HepG2 (cell line): ENCODE data around the gene PSMA7. TPM values are rescaled to one million over a fixed set of nuclear protein-coding genes. Genes with fewer than 3 reads are reported as not detected.

Experiments used
- GRHL1 ChIP-seq: sonication (generic); formaldehyde crosslinking; conservative IDR thresholded peaks from 2 replicates; pipeline ENCODE4 v1.8.0; 2022; ENCODE audit warnings: missing genetic modification reagents
- IRF1 ChIP-seq: sonication (generic); formaldehyde crosslinking; IDR thresholded peaks from 2 replicates; pipeline ENCODE4 v1.4.0; 2020; ENCODE audit warnings: low read depth, mild to moderate bottlenecking, missing genetic modification reagents
- JUN ChIP-seq: sonication (generic); formaldehyde crosslinking; IDR thresholded peaks from 2 replicates; pipeline ENCODE4 v1.4.0; 2020; ENCODE audit warnings: mild to moderate bottlenecking, missing genetic modification reagents
- LRRFIP1 ChIP-seq: sonication (generic); formaldehyde crosslinking; conservative IDR thresholded peaks from 2 replicates; pipeline ENCODE4 v1.4.0; 2020; ENCODE audit warnings: missing genetic modification reagents
- MAFK ChIP-seq, 2 experiments: IDR thresholded peaks in 1 of 2; conservative IDR thresholded peaks in 1 of 2; 2 replicates each; pipeline ENCODE4 v1.6.1; 2011; ENCODE audit warnings: improper control_type of control experiment in 2 of 2, low read length in 2 of 2
- MATR3 ChIP-seq: sonication (generic); formaldehyde crosslinking; IDR thresholded peaks from 2 replicates; pipeline ENCODE4 v1.4.0; 2020; ENCODE audit warnings: missing genetic modification reagents
- MXD4 ChIP-seq: IDR thresholded peaks from 2 replicates; pipeline ENCODE4 v1.6.1; 2016; ENCODE audit warnings: mild to moderate bottlenecking, missing biosample characterization, missing genetic modification reagents
- NR2F1 ChIP-seq, 2 experiments: fragments of 450-650 bp in 1 of 2; formaldehyde crosslinking in 1 of 2; IDR thresholded peaks; 2 replicates each; pipeline versions ENCODE4 v1.5.0 to v1.6.1; 2016 to 2020; ENCODE audit warnings: mild to moderate bottlenecking in 1 of 2, missing compliant biosample characterization in 1 of 2, missing genetic modification reagents in 1 of 2, moderate library complexity in 1 of 2
- NR3C1 ChIP-seq: sonication (generic); formaldehyde crosslinking; IDR thresholded peaks from 2 replicates; pipeline ENCODE4 v1.4.0; 2020; ENCODE audit warnings: missing genetic modification reagents
- PATZ1 ChIP-seq: sonication (generic); formaldehyde crosslinking; IDR thresholded peaks from 2 replicates; pipeline ENCODE4 v1.4.0; 2020; ENCODE audit warnings: missing genetic modification reagents
- RBFOX2 ChIP-seq: fragments of 200-400 bp; formaldehyde crosslinking; IDR thresholded peaks from 2 replicates; pipeline ENCODE4 v1.6.1; 2017; ENCODE audit warnings: low read depth, mild to moderate bottlenecking, low read length
- RNF2 ChIP-seq: fragments of 450-650 bp; conservative IDR thresholded peaks from 2 replicates; pipeline ENCODE4 v1.6.1; 2016; ENCODE audit warnings: low read depth
- SNAI1 ChIP-seq: sonication (generic); formaldehyde crosslinking; IDR thresholded peaks from 2 replicates; pipeline ENCODE4 v1.5.0; 2020; ENCODE audit warnings: mild to moderate bottlenecking, missing genetic modification reagents, borderline replicate concordance
- U2AF2 ChIP-seq: fragments of 200-400 bp; formaldehyde crosslinking; IDR thresholded peaks from 2 replicates; pipeline ENCODE4 v1.6.1; 2017; ENCODE audit warnings: low read depth, mild to moderate bottlenecking, low read length
- ZBTB33 ChIP-seq: sonication (generic); formaldehyde crosslinking; IDR thresholded peaks from 2 replicates; pipeline ENCODE4 v1.4.0; 2020; ENCODE audit warnings: missing genetic modification reagents
- ZNF138 ChIP-seq: sonication (generic); formaldehyde crosslinking; IDR thresholded peaks from 2 replicates; pipeline ENCODE4 v1.5.0; 2020; ENCODE audit warnings: mild to moderate bottlenecking, low read depth, missing genetic modification reagents
- ZNF337 ChIP-seq: sonication (generic); formaldehyde crosslinking; IDR thresholded peaks from 2 replicates; pipeline ENCODE4 v1.5.1; 2020; ENCODE audit warnings: missing genetic modification reagents, low read depth, mild to moderate bottlenecking, borderline replicate concordance
- ZNF792 ChIP-seq: IDR thresholded peaks from 2 replicates; pipeline ENCODE4 v1.6.1; 2016
- ZSCAN20 ChIP-seq: sonication (generic); formaldehyde crosslinking; IDR thresholded peaks from 2 replicates; pipeline ENCODE4 v1.4.0; 2020; ENCODE audit warnings: missing genetic modification reagents, mild to moderate bottlenecking, borderline replicate concordance
- polyA plus RNA-seq, 8 experiments: library from polyadenylated mRNA; depleted of rRNA in 3 of 8; stranded (reverse) in 7 of 8; unstranded in 1 of 8; fragments of >200 nt; fragmentation: Illumina TruSeq in 4 of 8; extraction: Trizol in 4 of 8; gene quantifications; 2 replicates each; pipeline versions ENCODE4 v1.2.1 to v1.2.3, GENCODE V29; 2011 to 2016; ENCODE audit warnings: low read depth in 4 of 8, missing spikeins in 1 of 8, mixed read lengths in 1 of 8; ENCODE audit not compliant: insufficient read depth in 1 of 8
- total RNA-seq, 5 experiments: library from RNA; depleted of rRNA; stranded (reverse); fragments of >200 nt; fragmentation: Illumina TruSeq; extraction: Trizol; gene quantifications; 2 replicates each; pipeline ENCODE4 v1.2.3, GENCODE V29; 2016; ENCODE audit warnings: low read depth in 1 of 5

PSMA7 gene
- total and polyA plus RNA-seq, 2 of the 13 experiments (the other 11 are each of a cell fraction or from before 2014, with no cell fraction given) = 531 to 631 TPM

- peak; percentile 94 for TF ChIP-seq PATZ1 (CRISPR knock-in tag)
- TF ChIP-seq NR3C1 (CRISPR knock-in tag) = peak; percentile 30; the same call in 1 of the 2 replicates
- TF ChIP-seq SNAI1 (CRISPR knock-in tag) = peak; percentile 94; the same call in 1 of the 2 replicates
- peak; percentile 63 for TF ChIP-seq JUN (CRISPR knock-in tag)
- peak; percentile 5 for TF ChIP-seq IRF1 (CRISPR knock-in tag)
- peak; percentile 54; the same call in 1 of the 2 replicates for TF ChIP-seq ZBTB33 (CRISPR knock-in tag)
- peak; percentile 100 for TF ChIP-seq RBFOX2
- peak in 1 of 2 experiments; percentile 67; a peak in 2 of 4 replicates for TF ChIP-seq NR2F1 (CRISPR knock-in tag; IDR thresholded peaks at IDR 0.05)
- TF ChIP-seq LRRFIP1 = no peak
- TF ChIP-seq GRHL1 (CRISPR knock-in tag) = no peak
- peak; percentile 96; the same call in 1 of the 2 replicates for TF ChIP-seq ZNF337 (CRISPR knock-in tag)
- peak; percentile 97 for TF ChIP-seq MXD4 (CRISPR knock-in tag)
- peak; percentile 97 for TF ChIP-seq ZNF138
- peak; percentile 95; the same call in 1 of the 2 replicates for TF ChIP-seq ZSCAN20 (CRISPR knock-in tag)
- peak; percentile 59; the same call in 1 of the 2 replicates for TF ChIP-seq U2AF2
- peak; percentile 97 for TF ChIP-seq RNF2
- TF ChIP-seq ZNF792 (CRISPR knock-in tag) = peak; percentile 99
- no peak for TF ChIP-seq MAFK (conservative IDR thresholded peaks at IDR 0.05 in 1 of 2, IDR thresholded peaks at IDR 0.05 in 1 of 2; ENCODE audit: low read length in 2 of 2)
- peak; percentile 51; the same call in 1 of the 2 replicates for TF ChIP-seq MATR3 (CRISPR knock-in tag)
These were observed 39.6 kb upstream of the PSMA7 start, which contains the start of gene MTG2 (continued) for GRCh38 chr20:62182469-62183425.
